Endothelial cell of umbilical vein (primary cell): Measurements from ENCODE around the gene GBP6.

Experiments
- GATA2 ChIP-seq: IDR thresholded peaks from 2 replicates; pipeline ENCODE4 v1.7.0; 2011; ENCODE audit warnings: low read depth, mild to moderate bottlenecking, moderate library complexity, mixed read lengths, low read length; ENCODE audit not compliant: insufficient read length, insufficient read depth
- JUN ChIP-seq: IDR thresholded peaks from 2 replicates; pipeline ENCODE4 v1.6.1; 2011; ENCODE audit warnings: borderline replicate concordance, low read depth; ENCODE audit not compliant: insufficient read length, insufficient read depth
- MYC ChIP-seq: IDR thresholded peaks from one replicate; pipeline ENCODE4 v1.6.1; 2011; ENCODE audit warnings: mild to moderate bottlenecking, low read depth, low read length
- POLR2A ChIP-seq: IDR thresholded peaks from 2 replicates; pipeline ENCODE4 v1.6.1; 2012; ENCODE audit warnings: low read depth, mild to moderate bottlenecking, control low read depth, low read length
- POLR2AphosphoS5 ChIP-seq: IDR thresholded peaks from 2 replicates; pipeline ENCODE4 v1.6.1; 2012; ENCODE audit warnings: low read depth, mild to moderate bottlenecking, control low read depth, low read length, moderate library complexity; ENCODE audit not compliant: insufficient read depth
- TF ChIP-seq, protein P1 (sequence below), 2 donors: IDR thresholded peaks; 1 replicate in 1 of 2; 2 replicates in 1 of 2; pipeline ENCODE4 v1.5.1; 2011; ENCODE audit warnings: low read length in 2 of 2, mild to moderate bottlenecking in 2 of 2, moderate library complexity in 2 of 2, control low read depth in 1 of 2, inconsistent platforms in 1 of 2, low read depth in 1 of 2; ENCODE audit not compliant: insufficient read depth in 1 of 2; ENCODE audit errors: extremely low read depth in 1 of 2

DNA sequence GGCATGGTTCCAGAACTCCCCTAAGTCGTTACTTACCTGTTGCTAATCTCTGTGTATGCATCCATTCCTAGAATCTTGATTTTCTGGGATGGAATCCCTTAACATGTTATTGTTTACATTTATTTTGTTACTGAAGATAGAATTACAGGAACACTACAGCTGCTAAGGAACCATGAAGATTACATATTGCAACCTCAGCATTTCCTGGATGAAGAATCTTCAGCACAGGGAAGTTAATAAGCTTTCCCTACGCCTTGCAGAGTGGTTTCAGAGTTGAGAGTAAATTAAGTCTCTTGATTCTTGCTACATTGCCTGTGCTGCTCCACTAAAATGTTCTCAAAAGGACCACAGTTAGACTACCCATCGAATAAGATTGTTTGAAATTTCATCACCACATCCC is 31.4 kb upstream of the GBP6 start:
- TF ChIP-seq, protein P1, sequence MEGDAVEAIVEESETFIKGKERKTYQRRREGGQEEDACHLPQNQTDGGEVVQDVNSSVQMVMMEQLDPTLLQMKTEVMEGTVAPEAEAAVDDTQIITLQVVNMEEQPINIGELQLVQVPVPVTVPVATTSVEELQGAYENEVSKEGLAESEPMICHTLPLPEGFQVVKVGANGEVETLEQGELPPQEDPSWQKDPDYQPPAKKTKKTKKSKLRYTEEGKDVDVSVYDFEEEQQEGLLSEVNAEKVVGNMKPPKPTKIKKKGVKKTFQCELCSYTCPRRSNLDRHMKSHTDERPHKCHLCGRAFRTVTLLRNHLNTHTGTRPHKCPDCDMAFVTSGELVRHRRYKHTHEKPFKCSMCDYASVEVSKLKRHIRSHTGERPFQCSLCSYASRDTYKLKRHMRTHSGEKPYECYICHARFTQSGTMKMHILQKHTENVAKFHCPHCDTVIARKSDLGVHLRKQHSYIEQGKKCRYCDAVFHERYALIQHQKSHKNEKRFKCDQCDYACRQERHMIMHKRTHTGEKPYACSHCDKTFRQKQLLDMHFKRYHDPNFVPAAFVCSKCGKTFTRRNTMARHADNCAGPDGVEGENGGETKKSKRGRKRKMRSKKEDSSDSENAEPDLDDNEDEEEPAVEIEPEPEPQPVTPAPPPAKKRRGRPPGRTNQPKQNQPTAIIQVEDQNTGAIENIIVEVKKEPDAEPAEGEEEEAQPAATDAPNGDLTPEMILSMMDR (IDR thresholded peaks at IDR 0.05; ENCODE audit: extremely low read depth in 1 of 2, insufficient read depth in 1 of 2, low read depth in 1 of 2, low read length in 2 of 2) = no peak
- TF ChIP-seq POLR2A (no peak), POLR2AphosphoS5 (no peak), GATA2 (no peak), JUN (no peak), MYC (no peak)
